HepG2 (cell line): ENCODE measurements around the gene ACSL1. TPM values are rescaled to one million over a fixed set of nuclear protein-coding genes. Genes with fewer than 3 reads are reported as not detected.

ENCODE experiments used
- ARNTL ChIP-seq: sonication (generic); formaldehyde crosslinking; IDR thresholded peaks from 2 replicates; pipeline ENCODE4 v1.4.0; 2020; ENCODE audit warnings: mild to moderate bottlenecking, missing genetic modification reagents
- ASH2L ChIP-seq: fragments of 300-600, 200-600 bp; sonication (generic); IDR thresholded peaks from 2 replicates; pipeline ENCODE4 v1.7.0; 2017; ENCODE audit warnings: low read depth, mild to moderate bottlenecking, moderate library complexity, mixed read lengths, low read length; ENCODE audit not compliant: insufficient read length
- CTCF ChIP-seq: sonication (generic); formaldehyde crosslinking; IDR thresholded peaks from 2 replicates; pipeline ENCODE4 v1.5.0; 2020; ENCODE audit warnings: mild to moderate bottlenecking, missing genetic modification reagents, moderate library complexity
- DPF2 ChIP-seq: sonication (generic); formaldehyde crosslinking; IDR thresholded peaks from 2 replicates; pipeline ENCODE4 v1.4.0; 2020; ENCODE audit warnings: mild to moderate bottlenecking, low read depth, missing genetic modification reagents, borderline replicate concordance
- FOXK2 ChIP-seq: fragments of 450-650 bp; IDR thresholded peaks from 2 replicates; pipeline ENCODE4 v1.6.1; 2016
- HINFP ChIP-seq: sonication (generic); formaldehyde crosslinking; IDR thresholded peaks from 2 replicates; pipeline ENCODE4 v1.4.0; 2020; ENCODE audit warnings: low read depth, mild to moderate bottlenecking, missing genetic modification reagents
- HNRNPH1 ChIP-seq: fragments of 200-400 bp; formaldehyde crosslinking; optimal IDR thresholded peaks from 2 replicates; pipeline ENCODE3; 2017; ENCODE audit warnings: mild to moderate bottlenecking, low read depth, low read length
- JUN ChIP-seq: sonication (generic); formaldehyde crosslinking; IDR thresholded peaks from 2 replicates; pipeline ENCODE4 v1.4.0; 2020; ENCODE audit warnings: mild to moderate bottlenecking, missing genetic modification reagents
- KLF11 ChIP-seq: IDR thresholded peaks from 2 replicates; pipeline ENCODE4 v1.6.1; 2016; ENCODE audit warnings: missing compliant biosample characterization
- MAFF ChIP-seq: IDR thresholded peaks from 2 replicates; pipeline ENCODE4 v1.6.1; 2011; ENCODE audit warnings: low read depth, low read length, improper control_type of control experiment
- MED8 ChIP-seq: sonication (generic); formaldehyde crosslinking; IDR thresholded peaks from 2 replicates; pipeline ENCODE4 v1.8.1; 2023; ENCODE audit warnings: mild to moderate bottlenecking, missing genetic modification reagents; ENCODE audit not compliant: insufficient replicate concordance
- MLX ChIP-seq: IDR thresholded peaks from 2 replicates; pipeline ENCODE4 v1.6.1; 2016
- MYPOP ChIP-seq: sonication (generic); formaldehyde crosslinking; IDR thresholded peaks from 2 replicates; pipeline ENCODE4 v1.8.1; 2023; ENCODE audit warnings: mild to moderate bottlenecking, moderate library complexity, missing genetic modification reagents
- PTBP1 ChIP-seq: fragments of 200-400 bp; formaldehyde crosslinking; IDR thresholded peaks from 2 replicates; pipeline ENCODE4 v1.6.1; 2018; ENCODE audit warnings: low read length, low read depth; ENCODE audit not compliant: poor library complexity, severe bottlenecking
- SNAPC2 ChIP-seq: sonication (generic); formaldehyde crosslinking; IDR thresholded peaks from 2 replicates; pipeline ENCODE4 v1.8.1; 2022; ENCODE audit warnings: mild to moderate bottlenecking, missing genetic modification reagents
- THAP11 ChIP-seq: IDR thresholded peaks from 2 replicates; pipeline ENCODE4 v1.6.1; 2016; ENCODE audit warnings: missing biosample characterization, missing genetic modification reagents
- THAP7 ChIP-seq: sonication (generic); formaldehyde crosslinking; IDR thresholded peaks from 2 replicates; pipeline ENCODE4 v1.8.1; 2023; ENCODE audit warnings: mild to moderate bottlenecking, missing genetic modification reagents
- THRA ChIP-seq: sonication (generic); formaldehyde crosslinking; IDR thresholded peaks from 2 replicates; pipeline ENCODE4 v1.4.0; 2020; ENCODE audit warnings: missing genetic modification reagents, borderline replicate concordance
- ZNF34 ChIP-seq: sonication (generic); formaldehyde crosslinking; IDR thresholded peaks from 2 replicates; pipeline ENCODE4 v1.4.0; 2020; ENCODE audit warnings: mild to moderate bottlenecking, missing genetic modification reagents, borderline replicate concordance
- ZNF557 ChIP-seq: sonication (generic); formaldehyde crosslinking; IDR thresholded peaks from 2 replicates; pipeline ENCODE4 v1.4.0; 2020; ENCODE audit warnings: missing genetic modification reagents
- ZNF816 ChIP-seq: sonication (generic); formaldehyde crosslinking; IDR thresholded peaks from 2 replicates; pipeline ENCODE4 v1.8.0; 2022; ENCODE audit warnings: missing genetic modification reagents, mild to moderate bottlenecking, borderline replicate concordance
- ZSCAN22 ChIP-seq: sonication (generic); formaldehyde crosslinking; IDR thresholded peaks from 2 replicates; pipeline ENCODE4 v1.4.0; 2020; ENCODE audit warnings: mild to moderate bottlenecking, missing genetic modification reagents
- polyA plus RNA-seq, 8 experiments: library from polyadenylated mRNA; depleted of rRNA in 3 of 8; stranded (reverse) in 7 of 8; unstranded in 1 of 8; fragments of >200 nt; fragmentation: Illumina TruSeq in 4 of 8; extraction: Trizol in 4 of 8; gene quantifications; 2 replicates each; pipeline versions ENCODE4 v1.2.1 to v1.2.3, GENCODE V29; 2011 to 2016; ENCODE audit warnings: low read depth in 4 of 8, missing spikeins in 1 of 8, mixed read lengths in 1 of 8; ENCODE audit not compliant: insufficient read depth in 1 of 8
- total RNA-seq, 5 experiments: library from RNA; depleted of rRNA; stranded (reverse); fragments of >200 nt; fragmentation: Illumina TruSeq; extraction: Trizol; gene quantifications; 2 replicates each; pipeline ENCODE4 v1.2.3, GENCODE V29; 2016; ENCODE audit warnings: low read depth in 1 of 5

Gene ACSL1
- total and polyA plus RNA-seq, 2 of the 13 experiments (the other 11 are each of a cell fraction or from before 2014, with no cell fraction given), result 10.0 to 29.8 TPM

GRCh38 chr4:184733654-184734524 is 91.9 kb downstream of the ACSL1 start, which contains the start of gene CENPU (continued):
- peak; percentile 87 for TF ChIP-seq MLX (CRISPR knock-in tag)
- peak; percentile 94 for TF ChIP-seq HINFP (CRISPR knock-in tag)
- TF ChIP-seq ASH2L, result peak; percentile 90
- no peak for TF ChIP-seq MAFF
- TF ChIP-seq ZNF816 (CRISPR knock-in tag), result peak; percentile 88; the same call in 1 of the 2 replicates
- peak; percentile 75; the same call in 1 of the 2 replicates for TF ChIP-seq THAP7 (CRISPR knock-in tag)
- no peak for TF ChIP-seq HNRNPH1
- TF ChIP-seq FOXK2, result peak; percentile 63
- peak; percentile 89; the same call in 1 of the 2 replicates for TF ChIP-seq ZNF34 (CRISPR knock-in tag)
- TF ChIP-seq CTCF (CRISPR knock-in tag), result no peak
- peak; percentile 77 for TF ChIP-seq THRA (CRISPR knock-in tag)
- peak; percentile 97 for TF ChIP-seq ARNTL (CRISPR knock-in tag)
- peak; percentile 76; the same call in 1 of the 2 replicates for TF ChIP-seq JUN
- no peak for TF ChIP-seq DPF2 (CRISPR knock-in tag)
- TF ChIP-seq SNAPC2 (CRISPR knock-in tag), result peak; percentile 80
- peak; percentile 71 for TF ChIP-seq MED8
- TF ChIP-seq THAP11 (CRISPR knock-in tag), result peak; percentile 91
- peak; percentile 96 for TF ChIP-seq KLF11 (CRISPR knock-in tag)
- TF ChIP-seq MYPOP (CRISPR knock-in tag), result peak; percentile 92
- peak; percentile 96 for TF ChIP-seq ZNF557 (CRISPR knock-in tag)
- peak; percentile 93 for TF ChIP-seq PTBP1
- TF ChIP-seq ZSCAN22 (CRISPR knock-in tag), result 0 out of 2 replicates have a peak, but pooled peaks have one; percentile 54
